ENCODE measurements around the gene NAA10. TPM values are rescaled to one million over a fixed set of nuclear protein-coding genes. Genes with fewer than 3 reads are reported as not detected.
A peak's percentile ranks its signal among the peaks of the same experiment; 100 is the strongest.
"Not testable (repeated sequence)": the region's sequence is repeated elsewhere in the genome, so short reads cannot be mapped to it uniquely, and the experiment has no call there.

Gene NAA10
- 119 and 121 TPM in 2 replicates for total RNA-seq (2014; rRNA removed; shearing (Covaris generic); ENCODE audit: low replicate concordance)

DNA sequence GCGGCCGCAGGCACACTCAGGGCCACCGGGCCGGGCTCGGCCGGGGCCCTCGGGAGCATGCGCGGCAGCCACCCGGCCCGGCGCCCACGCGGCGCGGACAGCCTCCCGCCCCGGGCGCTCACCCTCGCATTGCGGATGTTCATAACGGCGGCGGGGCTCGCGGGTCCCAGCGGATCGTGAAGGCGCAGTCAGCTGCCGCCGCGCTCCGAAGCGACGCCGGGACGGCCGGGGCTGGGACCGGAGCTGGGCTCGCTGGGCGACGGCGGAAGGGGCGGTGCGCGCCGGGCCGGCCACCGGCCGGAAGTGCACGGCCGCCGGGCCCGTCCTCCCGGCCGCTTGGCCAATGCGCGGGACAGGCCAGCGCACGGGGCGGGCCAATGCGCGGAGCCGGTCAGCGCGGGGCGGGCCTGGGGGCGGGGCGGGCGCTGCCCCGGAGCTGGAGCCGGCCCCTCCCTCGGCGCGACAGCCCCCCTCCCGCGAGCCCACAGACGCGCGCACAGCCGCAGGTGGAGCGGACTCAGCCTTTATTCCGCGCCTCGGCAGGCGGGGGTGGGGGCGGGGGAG, at the start of gene NAA10:
NAA10 (minus strand) TSS at position 276 of the 564 bp plus-strand sequence; CDS start at position 143, 133 bp downstream.
- in situ Hi-C loops (cut with HindIII; ENCODE audit: low pct_unique_long_range_greater_than_20kb, low sequenced_read_pairs) = no loop called here
- DNase-seq (ENCODE audit: low read depth) = peak; percentile 59

DNA sequence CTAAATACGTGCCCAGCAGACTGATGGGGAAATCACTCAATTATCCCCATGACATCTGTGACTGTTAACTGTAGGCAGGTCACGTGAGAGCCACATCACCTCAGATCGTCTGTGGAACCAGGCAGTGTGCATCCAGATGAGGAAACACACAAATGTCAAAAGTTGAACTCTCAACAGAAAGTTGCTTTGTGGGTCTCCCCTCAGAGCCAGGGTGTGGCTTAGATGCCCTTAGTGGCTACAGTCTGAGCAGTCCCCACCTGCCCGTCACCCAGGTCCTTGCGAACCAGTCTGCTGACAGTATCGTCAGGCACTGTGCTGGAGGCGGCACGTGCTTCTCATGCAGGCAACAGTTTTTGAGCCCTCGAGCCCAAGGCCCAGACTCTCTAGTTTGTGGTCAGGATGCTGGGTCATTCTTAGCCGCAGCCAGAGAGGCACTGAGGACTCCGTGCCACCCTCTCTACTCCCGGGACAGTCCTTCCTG, 48.5 kb upstream of the NAA10 start:
- in situ Hi-C loops (cut with HindIII; ENCODE audit: low pct_unique_long_range_greater_than_20kb, low sequenced_read_pairs) = no loop called here
- no peak for DNase-seq (ENCODE audit: low read depth)

DNA sequence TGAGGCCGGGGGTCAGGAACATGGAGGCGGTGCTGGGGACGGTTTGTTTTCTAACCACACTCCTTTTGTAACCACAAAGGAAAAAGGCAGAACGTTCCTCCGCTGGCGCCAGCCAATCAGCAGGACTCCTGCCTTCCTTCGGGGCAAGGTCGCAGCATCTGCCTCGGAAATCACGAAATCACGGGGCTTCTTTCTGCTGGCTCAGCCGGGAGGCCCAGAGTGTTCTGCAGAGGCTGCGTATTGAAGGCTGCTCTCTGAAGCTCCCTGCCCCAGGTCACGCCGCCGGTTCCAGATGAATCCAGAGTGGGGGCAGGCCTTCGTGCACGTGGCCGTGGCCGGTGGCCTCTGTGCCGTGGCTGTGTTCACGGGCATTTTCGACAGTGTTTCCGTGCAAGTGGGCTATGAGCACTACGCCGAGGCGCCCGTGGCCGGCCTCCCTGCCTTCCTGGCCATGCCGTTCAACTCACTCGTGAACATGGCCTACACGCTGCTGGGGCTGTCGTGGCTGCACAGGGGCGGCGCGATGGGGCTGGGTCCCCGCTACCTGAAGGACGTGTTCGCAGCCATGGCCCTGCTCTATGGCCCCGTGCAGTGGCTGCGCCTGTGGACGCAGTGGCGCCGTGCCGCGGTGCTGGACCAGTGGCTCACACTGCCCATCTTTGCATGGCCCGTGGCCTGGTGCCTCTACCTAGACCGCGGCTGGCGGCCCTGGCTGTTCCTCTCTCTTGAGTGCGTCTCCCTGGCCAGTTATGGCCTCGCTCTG, 47.1 kb upstream of the NAA10 start:
- no peak for DNase-seq (ENCODE audit: low read depth)
- in situ Hi-C loops (cut with HindIII; ENCODE audit: low pct_unique_long_range_greater_than_20kb, low sequenced_read_pairs) = no loop called here

GRCh38 chrX:153981231-153981630, 46.4 kb upstream of the NAA10 start:
- in situ Hi-C loops (cut with HindIII; ENCODE audit: low pct_unique_long_range_greater_than_20kb, low sequenced_read_pairs) = no loop called here
- no peak for DNase-seq (ENCODE audit: low read depth)

- in situ Hi-C loops (cut with HindIII; ENCODE audit: low pct_unique_long_range_greater_than_20kb, low sequenced_read_pairs); DNase-seq (ENCODE audit: low read depth): not testable (repeated sequence)
These were observed 45.6 kb upstream of the NAA10 start for GRCh38 chrX:153980394-153980793.

GRCh38 chrX:153974726-153975286, 40.0 kb upstream of the NAA10 start:
- no peak for DNase-seq (ENCODE audit: low read depth)
- in situ Hi-C loops (cut with HindIII; ENCODE audit: low pct_unique_long_range_greater_than_20kb, low sequenced_read_pairs) = no loop called here

GRCh38 chrX:153974003-153974725, 39.3 kb upstream of the NAA10 start:
- no peak for DNase-seq (ENCODE audit: low read depth)
- in situ Hi-C loops (cut with HindIII; ENCODE audit: low pct_unique_long_range_greater_than_20kb, low sequenced_read_pairs) = no loop called here

GRCh38 chrX:153973127-153974002, 38.5 kb upstream of the NAA10 start:
- in situ Hi-C loops (cut with HindIII; ENCODE audit: low pct_unique_long_range_greater_than_20kb, low sequenced_read_pairs) = no loop called here
- no peak for DNase-seq (ENCODE audit: low read depth)

GRCh38 chrX:153972368-153973126, 37.7 kb upstream of the NAA10 start, which contains the start of gene TMEM187:
Gene TMEM187, plus strand, starts transcription at chrX:153972754. Its CDS starts 9,309 bp downstream, at chrX:153982063.
- peak; percentile 88 for DNase-seq (ENCODE audit: low read depth)
- in situ Hi-C loops (cut with HindIII; ENCODE audit: low pct_unique_long_range_greater_than_20kb, low sequenced_read_pairs) = no loop called here

DNA sequence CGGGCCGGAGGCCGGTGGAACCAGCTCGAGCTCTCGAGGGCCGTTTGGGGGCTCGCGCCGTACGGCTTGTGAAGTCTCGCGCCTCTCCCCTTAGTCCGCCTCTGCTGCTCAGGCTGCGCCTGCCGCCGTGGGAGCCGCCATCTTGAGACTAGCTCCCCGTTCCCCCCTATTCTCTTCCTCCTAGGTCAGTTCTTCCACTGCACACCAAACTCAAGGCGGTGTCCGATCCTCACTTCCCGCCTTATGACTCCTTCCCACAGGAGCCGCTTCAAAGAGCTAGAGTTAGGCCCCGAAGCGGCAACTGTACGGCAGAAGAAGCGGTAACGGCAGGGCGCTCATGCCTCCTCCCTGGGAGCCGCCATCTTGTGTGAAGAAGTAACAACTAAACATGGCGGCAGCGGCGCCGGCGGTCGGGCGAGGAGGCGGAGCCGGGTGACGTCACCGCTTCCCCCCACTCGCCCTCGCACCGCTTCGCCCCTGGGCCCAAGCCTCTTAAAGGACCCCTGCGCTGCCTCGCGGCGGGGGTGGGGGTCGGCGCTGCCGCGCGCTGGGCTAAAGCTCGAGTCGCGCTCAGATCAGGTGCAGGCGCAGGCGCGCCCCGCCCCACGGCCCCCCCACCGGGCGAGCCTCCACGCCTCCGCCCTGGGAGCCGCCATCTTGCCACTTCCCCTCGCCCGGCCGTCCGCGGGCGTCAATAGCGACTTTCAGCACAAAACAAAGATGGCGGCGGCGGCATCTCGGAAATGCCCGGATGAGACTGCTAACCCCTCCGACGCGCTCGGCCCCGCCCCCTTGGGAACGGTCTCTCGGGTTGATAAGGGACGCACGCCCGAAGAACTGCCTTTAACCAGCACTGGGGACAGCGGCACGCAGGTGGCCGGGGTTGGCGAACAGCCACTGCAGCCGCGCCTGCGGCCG, 36.9 kb upstream of the NAA10 start, which contains the start of gene HCFC1:
HCFC1 (minus strand) TSS at position 369 of the 918 bp plus-strand sequence. CDS start 978 bp downstream, outside the sequence.
- in situ Hi-C loops (cut with HindIII; ENCODE audit: low pct_unique_long_range_greater_than_20kb, low sequenced_read_pairs) = no loop called here
- DNase-seq (ENCODE audit: low read depth) = peak; percentile 87

DNA sequence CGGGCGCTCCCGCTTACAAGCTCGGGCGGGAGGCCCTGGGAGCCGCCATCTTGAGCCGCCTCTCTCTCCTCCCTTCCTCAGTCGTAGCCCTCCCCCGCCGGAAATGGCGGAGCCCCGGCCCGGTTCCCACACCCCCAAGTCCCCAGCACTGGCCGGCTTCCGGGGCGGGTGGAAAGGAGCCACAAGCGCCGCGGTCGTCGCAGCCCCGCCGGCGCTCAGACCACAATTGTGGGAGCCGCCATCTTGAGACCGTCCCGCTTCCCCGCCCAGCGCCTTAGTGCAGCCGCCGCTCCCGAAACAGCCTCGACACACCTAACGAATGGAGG, 36.2 kb upstream of the NAA10 start:
- in situ Hi-C loops (cut with HindIII; ENCODE audit: low pct_unique_long_range_greater_than_20kb, low sequenced_read_pairs) = no loop called here
- DNase-seq (ENCODE audit: low read depth) = peak; percentile 81

- DNase-seq (ENCODE audit: low read depth) = peak; percentile 66
- in situ Hi-C loops (cut with HindIII; ENCODE audit: low pct_unique_long_range_greater_than_20kb, low sequenced_read_pairs) = no loop called here
These were observed 35.7 kb upstream of the NAA10 start for GRCh38 chrX:153970357-153971123.

DNA sequence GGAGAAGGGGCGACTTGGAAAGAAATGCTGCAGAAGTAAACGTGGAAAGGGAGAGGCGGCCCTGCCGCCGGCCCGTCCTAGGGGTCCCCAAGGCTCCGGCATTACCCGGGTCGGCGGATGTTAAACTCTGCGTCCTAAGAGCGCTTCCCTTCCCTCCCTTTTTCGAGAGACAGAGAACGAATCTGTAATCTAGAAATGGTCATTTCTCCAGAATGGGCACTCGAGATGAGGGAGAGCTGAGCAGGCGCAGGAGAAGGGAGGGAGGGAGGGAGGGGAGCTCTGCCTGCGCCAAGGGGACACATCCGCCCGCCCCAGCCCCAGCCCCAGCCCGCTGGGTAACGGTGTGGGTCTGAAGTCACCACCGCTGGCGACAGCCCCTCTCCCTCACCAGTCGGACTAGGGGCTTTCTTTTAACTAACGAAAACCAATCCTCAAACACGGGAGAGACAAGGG, 35.1 kb upstream of the NAA10 start:
- DNase-seq (ENCODE audit: low read depth) = peak; percentile 22

DNA sequence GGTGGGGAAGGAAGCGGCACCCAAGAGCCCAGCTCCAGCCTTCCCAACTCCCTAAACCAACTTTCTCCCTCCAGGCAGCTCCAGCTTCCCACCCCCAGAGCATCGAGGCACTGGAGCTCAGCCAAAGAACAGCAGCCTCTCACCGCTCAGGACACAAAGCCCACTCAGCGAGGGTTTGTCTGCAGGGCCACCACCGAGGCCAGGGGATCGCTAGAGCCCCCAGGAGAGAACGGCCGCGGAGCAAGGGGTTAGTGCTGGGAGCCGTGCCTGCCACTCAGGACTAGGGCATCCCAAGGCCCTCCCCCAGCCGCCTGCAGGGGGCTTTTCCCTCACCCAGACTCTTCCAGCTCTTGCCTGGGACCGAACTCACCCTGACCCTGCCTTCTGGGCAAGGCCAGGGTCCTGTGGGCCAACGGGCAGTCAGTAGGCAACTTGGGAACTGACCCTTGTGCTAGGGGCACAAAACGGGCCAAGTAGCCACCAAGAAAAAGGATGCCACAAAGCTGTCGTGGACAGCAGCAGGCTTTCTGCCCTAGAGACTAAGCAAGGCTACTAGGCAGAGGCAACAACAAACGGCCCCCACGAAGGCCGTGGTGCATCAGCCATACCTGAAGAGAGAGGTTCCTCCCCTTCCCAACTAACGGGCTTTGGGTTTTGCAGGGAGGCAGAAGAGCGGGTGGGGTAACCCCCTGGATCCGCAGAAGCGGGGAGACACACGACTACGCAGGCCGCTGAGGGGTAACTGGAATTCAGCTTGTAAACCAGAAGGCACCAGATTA, 34.5 kb upstream of the NAA10 start:
- in situ Hi-C loops (cut with HindIII; ENCODE audit: low pct_unique_long_range_greater_than_20kb, low sequenced_read_pairs) = no loop called here
- no peak for DNase-seq (ENCODE audit: low read depth)

More for the DNA sequence above, 35.1 kb upstream of the NAA10 start:
- in situ Hi-C loops (cut with HindIII; ENCODE audit: low pct_unique_long_range_greater_than_20kb, low sequenced_read_pairs) = no loop called here

- no peak for DNase-seq (ENCODE audit: low read depth)
- in situ Hi-C loops (cut with HindIII; ENCODE audit: low pct_unique_long_range_greater_than_20kb, low sequenced_read_pairs) = no loop called here
These were observed 33.9 kb upstream of the NAA10 start for GRCh38 chrX:153968754-153969124.
